ENCODE data around the gene CXCR6.
"Not testable (repeated sequence)": the region's sequence is repeated elsewhere in the genome, so short reads cannot be mapped to it uniquely, and the experiment has no call there.

Gene CXCR6

GRCh38 chr3:45992133-45992729, 49.0 kb downstream of the CXCR6 start:
- DNase-seq, result no peak

GRCh38 chr3:45992821-45993221, 49.6 kb downstream of the CXCR6 start:
- DNase-seq, result no peak

DNA sequence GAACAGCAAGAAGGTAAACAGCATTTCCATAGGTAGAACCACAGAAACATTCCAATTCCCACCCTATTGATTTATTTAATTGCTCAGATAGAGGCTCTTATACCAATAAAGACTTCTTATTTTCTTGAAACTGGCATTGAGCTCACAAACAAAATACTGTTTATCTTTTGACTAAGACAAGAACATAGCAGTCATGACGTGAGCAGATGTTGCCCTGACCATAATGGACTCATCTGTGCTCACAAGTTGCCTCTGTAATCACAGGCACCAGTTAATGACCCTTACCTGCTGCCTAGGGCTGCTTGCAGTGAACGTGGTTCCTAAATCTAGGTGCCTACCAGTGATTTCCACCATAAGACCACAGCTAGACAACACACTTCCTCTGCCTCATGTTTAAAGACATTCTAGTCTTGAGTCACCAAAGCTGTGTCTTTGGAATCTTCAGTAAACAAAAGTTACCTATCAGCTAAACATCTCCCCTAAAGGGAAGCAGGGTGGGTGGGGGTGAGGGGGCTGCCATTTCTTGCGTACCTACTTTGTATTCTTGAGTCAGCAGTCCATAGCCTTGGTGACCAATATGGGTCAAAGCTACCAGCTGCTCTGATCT, 50.3 kb downstream of the CXCR6 start:
- DNase-seq, result no peak

DNA sequence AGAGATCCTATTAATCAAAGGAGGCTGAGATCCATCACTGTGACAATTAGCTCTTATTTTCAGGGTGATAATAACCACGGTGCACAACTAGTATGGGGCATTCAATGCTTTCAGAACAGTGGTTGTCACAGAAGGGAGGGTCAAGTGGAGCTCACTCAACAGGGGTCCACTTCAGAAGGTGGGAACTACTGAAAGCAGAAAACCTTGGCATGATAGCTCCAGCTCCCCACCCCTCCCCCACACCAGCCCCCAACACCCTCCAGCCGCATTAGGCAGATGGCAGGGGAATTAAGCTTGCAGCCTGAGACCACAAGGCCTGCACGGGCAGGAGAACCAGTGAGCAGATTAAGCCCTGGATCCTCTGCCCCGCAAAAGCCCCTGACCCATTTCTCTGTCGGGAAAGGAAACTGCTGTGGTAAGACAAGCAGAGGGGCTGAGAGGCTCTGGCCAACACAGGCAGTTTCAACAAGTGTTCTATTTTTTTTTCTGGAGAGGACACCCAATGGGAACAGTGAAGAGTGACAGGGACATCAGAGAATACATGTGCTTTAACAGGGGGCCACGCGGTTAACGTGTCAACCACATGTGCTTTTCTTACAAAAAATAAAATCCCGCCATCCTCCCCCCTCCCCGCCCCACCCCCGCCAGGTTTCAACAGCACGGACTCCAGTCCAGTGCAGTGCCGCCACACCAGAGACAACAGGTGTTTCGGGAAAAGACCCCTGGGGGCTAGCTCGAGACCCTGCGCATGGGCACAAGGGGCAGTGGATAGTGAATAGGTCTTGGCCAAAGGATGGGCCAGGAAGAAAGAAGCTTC, 51.4 kb downstream of the CXCR6 start:
- no peak for DNase-seq

- peak; percentile 78 for DNase-seq
These were observed 52.2 kb downstream of the CXCR6 start, which contains the start of gene FYCO1 for GRCh38 chr3:45995236-45996192. TSS of gene FYCO1 (minus strand) at chr3:45995824. CDS start at chr3:45984910, 10,914 bp downstream.

DNA sequence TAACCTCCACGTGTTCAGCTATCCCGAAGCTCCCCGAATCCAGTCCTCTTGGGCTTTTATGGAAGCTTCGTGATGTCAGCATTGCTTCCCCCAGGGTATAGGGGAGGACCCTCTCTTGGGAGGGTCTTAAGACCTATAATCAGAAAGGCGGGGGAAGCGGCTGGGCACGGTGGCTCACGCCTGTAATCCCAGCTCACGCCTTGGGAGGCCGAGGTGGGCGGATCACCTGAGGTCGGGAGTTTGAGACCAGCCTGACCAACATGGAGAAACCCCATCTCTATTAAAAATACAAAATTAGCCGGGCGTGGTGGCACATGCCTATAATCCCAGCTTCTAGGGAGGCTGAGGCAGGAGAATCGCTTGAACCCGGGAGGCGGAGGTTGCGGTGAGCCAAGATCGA, 54.2 kb downstream of the CXCR6 start:
- not testable (repeated sequence) for DNase-seq

DNA sequence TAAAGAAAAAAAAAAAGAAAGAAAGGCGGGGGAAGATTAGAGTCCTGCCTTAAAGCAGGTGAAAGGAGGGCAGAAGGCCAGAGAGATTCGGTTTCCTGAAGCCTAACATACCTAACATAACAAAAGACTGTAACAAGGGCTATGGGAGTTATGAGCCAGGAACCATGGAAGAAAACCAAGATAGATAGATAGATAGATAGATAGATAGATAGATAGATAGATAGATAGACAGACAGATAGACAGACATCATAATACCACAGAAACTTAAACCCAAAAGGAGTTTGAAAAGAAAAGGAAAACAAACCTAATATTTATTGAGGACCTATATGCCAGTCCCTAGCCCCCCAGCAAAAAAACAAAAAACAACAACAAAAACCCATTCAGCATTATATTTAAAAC, 54.7 kb downstream of the CXCR6 start:
- no peak for DNase-seq
